Stimulated activated naive B cell treated with anti-CD40 and anti-IgM and Interleukin-4, amounts not matched to agents 10 μg/mL and 1 μg/mL and 100 μg/mL, for 72 hours (primary cell): ENCODE results near the gene TMEM106C.
A peak's percentile ranks its signal among the peaks of the same experiment; 100 is the strongest.

Source experiments
- ATAC-seq, 2 donors: fragments of 150-1000 bp; cut with Tn5 transposase; replicated peaks; 2 replicates each; pipeline ENCODE4 v1.10.0; 2021; ENCODE audit warnings: moderate library complexity in 1 of 2
- DNase-seq: peaks from one replicate; pipeline ENCODE4 v3.0.0; 2021
- H3K27ac Mint-ChIP-seq: one replicate; pipeline ENCODE4 v1.8.0; 2022; ENCODE audit warnings: mild to moderate bottlenecking, mixed read lengths
- H3K27me3 Mint-ChIP-seq, 2 donors: one replicate each; pipeline ENCODE4 v1.8.0; 2022; ENCODE audit warnings: mixed read lengths in 2 of 2
- H3K36me3 Mint-ChIP-seq, 2 donors: one replicate each; pipeline ENCODE4 v1.8.0; 2022; ENCODE audit warnings: mixed read lengths in 2 of 2, mild to moderate bottlenecking in 1 of 2
- H3K4me1 Mint-ChIP-seq, 2 donors: one replicate each; pipeline ENCODE4 v1.8.0; 2022; ENCODE audit warnings: mixed read lengths in 2 of 2, mild to moderate bottlenecking in 1 of 2
- H3K4me3 Mint-ChIP-seq, 2 donors: one replicate each; pipeline ENCODE4 v1.8.0; 2022; ENCODE audit warnings: mild to moderate bottlenecking in 2 of 2, mixed read lengths in 2 of 2, moderate library complexity in 1 of 2
- H3K9me3 Mint-ChIP-seq, 2 donors: one replicate each; pipeline ENCODE4 v1.8.0; 2022; ENCODE audit warnings: mixed read lengths in 2 of 2, mild to moderate bottlenecking in 1 of 2

Gene TMEM106C

GRCh38 chr12:48003226-48004052, 40.0 kb downstream of the TMEM106C start:
- Mint-ChIP-seq H3K27me3 (peaks cover 84 to 96% of the 10 kb centered on the region in 2 donors), H3K4me3 (peak overlapping the region; percentile 73 to 78), H3K9me3 (no peaks in the 10 kb centered on the region), H3K4me1 (peaks cover 23 to 44% of the 10 kb centered on the region in 2 donors), H3K27ac (peak overlapping the region; percentile 28), H3K36me3 (no peaks in the 10 kb centered on the region)
- ATAC-seq (peak; percentile 29 to 36), DNase-seq (no peak)

GRCh38 chr12:48004053-48004941, 40.9 kb downstream of the TMEM106C start, which contains the start of gene COL2A1:
Gene COL2A1, minus strand, starts transcription at chr12:48004476. Its CDS starts 155 bp downstream, at chr12:48004321.
- H3K4me1 Mint-ChIP-seq, result peaks cover 23 to 44% of the 10 kb centered on the region in 2 donors
- peaks cover 84 to 96% of the 10 kb centered on the region in 2 donors for H3K27me3 Mint-ChIP-seq
- peak; percentile 51 to 63 for ATAC-seq
- H3K36me3 Mint-ChIP-seq, result no peaks in the 10 kb centered on the region
- H3K4me3 Mint-ChIP-seq, result peak within 1 kb of the TSS; percentile 73 to 78
- no peak for DNase-seq
- H3K9me3 Mint-ChIP-seq, result no peaks in the 10 kb centered on the region
- peak within 1 kb of the TSS; percentile 28 for H3K27ac Mint-ChIP-seq

- H3K4me3 Mint-ChIP-seq, result peak overlapping the region in 1 of 2 donors; percentile 40
- no peaks in the 10 kb centered on the region for H3K9me3 Mint-ChIP-seq
- no peak overlapping the region for H3K27ac Mint-ChIP-seq
- H3K36me3 Mint-ChIP-seq, result no peaks in the 10 kb centered on the region
- no peak for ATAC-seq
- DNase-seq, result no peak
- H3K4me1 Mint-ChIP-seq, result peaks cover 25 to 44% of the 10 kb centered on the region in 2 donors
- peaks cover 84 to 96% of the 10 kb centered on the region in 2 donors for H3K27me3 Mint-ChIP-seq
Observed at GRCh38 chr12:48005001-48005749, 41.8 kb downstream of the TMEM106C start.

- H3K4me3 Mint-ChIP-seq, result no peak overlapping the region
- H3K36me3 Mint-ChIP-seq, result no peaks in the 10 kb centered on the region
- H3K27me3 Mint-ChIP-seq, result peaks cover 82 to 96% of the 10 kb centered on the region in 2 donors
- DNase-seq (no peak), ATAC-seq (no peak)
- H3K4me1 Mint-ChIP-seq, result peaks cover 25 to 44% of the 10 kb centered on the region in 2 donors
- no peak overlapping the region for H3K27ac Mint-ChIP-seq
- H3K9me3 Mint-ChIP-seq, result no peaks in the 10 kb centered on the region
Observed at GRCh38 chr12:48005750-48006021, 42.3 kb downstream of the TMEM106C start.

GRCh38 chr12:48007206-48007605, 43.8 kb downstream of the TMEM106C start:
- DNase-seq (no peak), ATAC-seq (no peak)
- peaks cover 17 to 30% of the 10 kb centered on the region in 2 donors for H3K4me1 Mint-ChIP-seq
- H3K27me3 Mint-ChIP-seq, result peaks cover 81 to 96% of the 10 kb centered on the region in 2 donors
- H3K4me3 Mint-ChIP-seq, result no peak overlapping the region
- H3K9me3 Mint-ChIP-seq, result no peaks in the 10 kb centered on the region
- no peak overlapping the region for H3K27ac Mint-ChIP-seq
- H3K36me3 Mint-ChIP-seq, result no peaks in the 10 kb centered on the region

GRCh38 chr12:48008349-48008748, 45.0 kb downstream of the TMEM106C start:
- Mint-ChIP-seq H3K4me3 (no peak overlapping the region), H3K9me3 (no peaks in the 10 kb centered on the region), H3K27me3 (peaks cover 73 to 86% of the 10 kb centered on the region in 2 donors), H3K4me1 (peaks cover 10 to 18% of the 10 kb centered on the region in 2 donors), H3K27ac (no peak overlapping the region), H3K36me3 (no peaks in the 10 kb centered on the region)
- ATAC-seq, result no peak
- DNase-seq, result no peak

DNA sequence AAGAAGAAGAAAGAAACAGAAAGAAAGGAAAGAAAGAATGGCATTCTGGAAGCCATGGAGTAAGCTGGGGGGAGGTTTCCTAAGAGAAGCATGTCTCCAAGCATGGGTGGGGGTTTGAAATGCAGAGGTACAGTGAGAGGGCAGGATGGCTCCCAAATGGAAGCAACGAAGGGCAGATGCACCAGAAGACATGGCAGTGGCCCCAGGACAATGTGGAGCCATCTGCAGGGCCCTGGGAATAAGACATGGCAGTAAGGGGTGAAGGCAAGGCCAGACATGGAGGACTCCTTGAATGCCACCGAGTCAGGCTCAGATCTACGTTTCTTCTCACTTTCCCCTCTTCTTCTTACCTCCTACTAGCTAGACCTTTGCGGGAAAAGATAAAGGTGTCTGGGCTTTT, 45.6 kb downstream of the TMEM106C start:
- DNase-seq (no peak), ATAC-seq (no peak)
- Mint-ChIP-seq H3K4me3 (no peak overlapping the region), H3K27ac (no peak overlapping the region), H3K36me3 (no peaks in the 10 kb centered on the region), H3K27me3 (peaks cover 67 to 86% of the 10 kb centered on the region in 2 donors), H3K9me3 (no peaks in the 10 kb centered on the region), H3K4me1 (peaks cover 5 to 12% of the 10 kb centered on the region in 2 donors)

GRCh38 chr12:48009471-48009870, 46.1 kb downstream of the TMEM106C start:
- DNase-seq (no peak), ATAC-seq (no peak)
- H3K36me3 Mint-ChIP-seq, result no peaks in the 10 kb centered on the region
- no peak overlapping the region for H3K27ac Mint-ChIP-seq
- H3K9me3 Mint-ChIP-seq, result no peaks in the 10 kb centered on the region
- no peak overlapping the region for H3K4me3 Mint-ChIP-seq
- peaks cover 4 to 10% of the 10 kb centered on the region in 2 donors for H3K4me1 Mint-ChIP-seq
- H3K27me3 Mint-ChIP-seq, result peaks cover 65 to 85% of the 10 kb centered on the region in 2 donors

DNA sequence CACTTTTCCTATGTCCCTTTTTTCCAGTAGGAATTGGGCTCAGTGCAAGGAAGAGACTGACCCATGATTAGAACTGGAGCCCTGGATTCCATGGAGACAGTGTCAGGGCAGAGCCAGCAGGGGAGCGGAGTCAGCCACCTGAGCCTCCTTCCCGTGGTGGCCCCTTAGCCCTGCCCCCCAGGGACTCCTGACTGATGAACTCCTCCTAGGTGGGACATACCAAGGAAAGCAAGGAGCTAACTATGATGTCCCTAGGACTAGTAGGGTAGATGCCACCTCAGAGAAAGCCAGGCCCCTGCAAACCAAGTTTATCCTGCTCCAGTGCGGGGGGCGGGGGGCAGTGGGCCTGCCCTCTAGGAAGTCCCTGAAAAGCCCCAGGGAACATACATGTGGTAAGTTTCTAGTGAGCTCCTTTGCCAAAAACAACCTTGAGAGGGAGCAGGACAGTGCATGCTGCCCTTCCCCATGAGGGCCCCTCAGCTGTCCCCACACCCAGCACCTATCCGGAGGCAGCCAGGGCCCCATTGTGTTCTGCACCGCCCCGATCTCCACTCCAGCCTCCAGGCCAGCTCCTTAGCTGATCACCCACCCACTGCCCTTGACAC, 47.1 kb downstream of the TMEM106C start:
- no peak for ATAC-seq
- DNase-seq, result no peak
- peaks cover 2% of the 10 kb centered on the region in 2 donors for H3K4me1 Mint-ChIP-seq
- peaks cover 63 to 75% of the 10 kb centered on the region in 2 donors for H3K27me3 Mint-ChIP-seq
- H3K4me3 Mint-ChIP-seq, result no peak overlapping the region
- H3K36me3 Mint-ChIP-seq, result no peaks in the 10 kb centered on the region
- no peaks in the 10 kb centered on the region for H3K9me3 Mint-ChIP-seq
- no peak overlapping the region for H3K27ac Mint-ChIP-seq

DNA sequence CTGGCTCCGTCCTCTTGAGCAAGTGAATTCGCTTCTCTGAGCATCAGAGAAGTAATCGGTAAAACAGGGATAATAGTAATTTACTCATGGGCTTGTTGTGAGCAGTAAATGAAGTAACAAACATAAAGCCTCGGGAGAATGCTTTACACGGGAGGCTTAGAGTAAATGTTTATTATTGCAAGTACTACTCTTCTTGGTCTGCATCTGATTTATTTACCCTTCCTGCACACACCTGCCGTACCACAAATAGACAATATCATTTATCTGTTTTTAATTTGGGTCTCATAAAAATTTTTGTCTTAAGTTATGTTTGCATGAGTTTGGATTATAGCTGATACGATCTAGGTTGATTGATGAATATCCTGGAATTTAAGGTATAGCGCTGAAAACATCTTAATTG, 48.7 kb downstream of the TMEM106C start:
- Mint-ChIP-seq H3K4me3 (no peak overlapping the region), H3K4me1 (peaks cover 0 to 2% of the 10 kb centered on the region in 2 donors), H3K27ac (no peak overlapping the region), H3K36me3 (no peaks in the 10 kb centered on the region), H3K9me3 (no peaks in the 10 kb centered on the region), H3K27me3 (peaks cover 49 to 68% of the 10 kb centered on the region in 2 donors)
- no peak for DNase-seq
- no peak for ATAC-seq

DNA sequence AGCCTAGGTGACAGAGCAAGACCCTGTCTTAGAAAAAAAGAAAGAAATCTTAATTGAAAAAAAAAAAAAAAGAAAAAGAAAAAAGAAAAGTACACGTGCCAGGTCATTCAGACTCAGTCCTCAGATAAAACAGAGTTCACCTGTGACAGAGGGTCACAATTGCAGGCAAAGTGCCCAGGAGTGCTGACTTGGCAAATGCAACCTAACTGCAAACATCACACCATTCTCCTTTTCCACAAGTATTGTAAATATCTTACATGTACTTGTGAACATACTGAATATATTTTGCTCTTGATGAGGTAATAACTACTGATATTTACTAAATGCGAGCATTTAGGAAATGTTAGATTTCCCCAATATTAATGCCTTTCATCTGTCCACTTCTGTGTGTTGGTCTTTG, 49.9 kb downstream of the TMEM106C start:
- ATAC-seq, result no peak
- H3K27ac Mint-ChIP-seq, result no peak overlapping the region
- H3K36me3 Mint-ChIP-seq, result no peaks in the 10 kb centered on the region
- peaks cover 0 to 2% of the 10 kb centered on the region in 2 donors for H3K4me1 Mint-ChIP-seq
- no peaks in the 10 kb centered on the region for H3K9me3 Mint-ChIP-seq
- H3K27me3 Mint-ChIP-seq, result peaks cover 40 to 64% of the 10 kb centered on the region in 2 donors
- no peak overlapping the region for H3K4me3 Mint-ChIP-seq
- no peak for DNase-seq

DNA sequence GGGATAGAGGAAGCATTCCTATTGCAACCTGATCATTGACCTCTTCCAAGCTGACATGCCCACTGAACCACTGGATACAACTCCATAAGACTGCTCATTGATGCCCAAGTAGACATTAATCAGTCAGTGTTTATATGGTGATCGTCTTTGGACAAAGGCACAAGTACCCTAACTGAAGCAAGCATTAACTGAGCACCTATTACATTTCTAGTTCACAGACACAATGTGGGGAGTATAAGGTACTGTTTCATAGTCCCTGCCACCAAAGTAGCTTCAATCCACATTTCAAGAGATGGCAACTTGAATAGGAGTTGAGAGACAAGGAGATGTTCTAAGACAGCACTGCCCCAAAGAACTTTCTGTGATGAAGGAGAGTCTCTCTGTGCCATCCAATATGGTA, 51.7 kb downstream of the TMEM106C start:
- Mint-ChIP-seq H3K4me1 (no peaks in the 10 kb centered on the region), H3K9me3 (no peaks in the 10 kb centered on the region), H3K27ac (no peak overlapping the region), H3K36me3 (no peaks in the 10 kb centered on the region), H3K27me3 (peaks cover 33 to 52% of the 10 kb centered on the region in 2 donors), H3K4me3 (no peak overlapping the region)
- ATAC-seq (no peak), DNase-seq (no peak)

- Mint-ChIP-seq H3K4me3 (no peak overlapping the region), H3K27ac (no peak overlapping the region), H3K4me1 (no peaks in the 10 kb centered on the region), H3K27me3 (peaks cover 26 to 44% of the 10 kb centered on the region in 2 donors), H3K9me3 (no peaks in the 10 kb centered on the region), H3K36me3 (no peaks in the 10 kb centered on the region)
- DNase-seq (no peak), ATAC-seq (no peak)
Observed at GRCh38 chr12:48015954-48016353, 52.6 kb downstream of the TMEM106C start.
